Spleen (tissue), 11 donors: ENCODE measurements around the gene SPATA7. TPM values are rescaled to one million over a fixed set of nuclear protein-coding genes. Genes with fewer than 3 reads are reported as not detected.

Experiments
- DNase-seq: peaks from one replicate; pipeline ENCODE4 v3.0.0-alpha.2; 2020
- H3K27ac ChIP-seq, 8 donors: fragments of 200-600 bp; sonication (generic) in 7 of 8; 1 replicate in 4 of 8; 2 replicates in 4 of 8; pipeline versions ENCODE4 v1.5.0 to v1.8.0; 2016 to 2021; ENCODE audit warnings: inconsistent platforms in 4 of 8, mild to moderate bottlenecking in 4 of 8, moderate library complexity in 1 of 8
- H3K27me3 ChIP-seq, 7 donors: fragments of 200-600 bp; sonication (generic) in 6 of 7; replicated peaks in 1 of 7; 1 replicate in 4 of 7; 2 replicates in 3 of 7; pipeline versions ENCODE4 v1.5.0 to v1.8.0; 2016 to 2021; ENCODE audit warnings: inconsistent platforms in 3 of 7, mild to moderate bottlenecking in 1 of 7
- H3K36me3 ChIP-seq, 6 donors: fragments of 200-600 bp; sonication (generic) in 5 of 6; 1 replicate in 4 of 6; 2 replicates in 2 of 6; pipeline versions ENCODE4 v1.5.0 to v1.8.0; 2016 to 2021; ENCODE audit warnings: inconsistent platforms in 2 of 6
- H3K4me1 ChIP-seq, 6 donors: fragments of 200-600 bp; sonication (generic) in 5 of 6; 1 replicate in 3 of 6; 2 replicates in 3 of 6; pipeline versions ENCODE4 v1.5.0 to v1.8.0; 2016 to 2021; ENCODE audit warnings: inconsistent platforms in 3 of 6
- H3K4me3 ChIP-seq, 8 donors: fragments of 200-600 bp; sonication (generic) in 7 of 8; 1 replicate in 4 of 8; 2 replicates in 4 of 8; pipeline versions ENCODE4 v1.5.0 to v1.8.0; 2016 to 2021; ENCODE audit warnings: inconsistent platforms in 4 of 8, mild to moderate bottlenecking in 4 of 8, moderate library complexity in 2 of 8
- H3K9me3 ChIP-seq, 8 donors: fragments of 200-600 bp; sonication (generic) in 7 of 8; 1 replicate in 4 of 8; 2 replicates in 4 of 8; pipeline versions ENCODE4 v1.5.0 to v1.8.0; 2016 to 2021; ENCODE audit warnings: inconsistent platforms in 4 of 8
- POLR2A ChIP-seq, 3 donors: fragments of 450-650 bp; IDR thresholded peaks; one replicate each; pipeline ENCODE4 v1.5.1; 2017; ENCODE audit warnings: antibody characterized with exemption in 3 of 3, mild to moderate bottlenecking in 1 of 3
- POLR2AphosphoS5 ChIP-seq, 3 donors: sonication (generic); formaldehyde crosslinking; IDR thresholded peaks; one replicate each; pipeline ENCODE4 v1.5.1; 2017; ENCODE audit warnings: antibody characterized with exemption in 3 of 3
- WGBS, 5 donors: extraction: QIAGEN DNeasy Blood & Tissue Kit in 3 of 5; methylation state at CpG; one replicate each; pipeline versions ENCODE4 v1.1.5 to v1.1.7; 2013 to 2018; 5-methylcytosine and 5-hydroxymethylcytosine counted together
- intact Hi-C: fragments of 100-400 bp; cut with DNase I; formaldehyde crosslinking; loops from one replicate; pipeline ENCODE4 v1.15.0; 2023; ENCODE audit warnings: low total_unique reads
- polyA plus RNA-seq, 3 donors: library from polyadenylated mRNA; stranded (reverse); fragments of 200-250 nt; gene quantifications; one replicate each; pipeline ENCODE4 v1.2.1, GENCODE V29; 2013
- total RNA-seq, 7 donors: library from RNA; depleted of rRNA in 3 of 7; stranded (reverse); fragments of >200 nt in 3 of 7; fragmentation: NEBNext Ultra II Directional in 4 of 7; extraction: Animal tissue kit (Norgen Biotek cat#: 25700) in 4 of 7; gene quantifications; one replicate each; pipeline versions ENCODE4 v1.1.0 to v1.2.1, GENCODE V29; 2016 to 2021
- TF ChIP-seq, protein P1 (sequence below), 11 experiments: fragments of 200-600 bp in 7 of 11; fragments of 450-650 bp in 4 of 11; sonication (generic) in 4 of 11; IDR thresholded peaks in 8 of 11; conservative IDR thresholded peaks in 3 of 11; 1 replicate in 7 of 11; 2 replicates in 4 of 11; pipeline versions ENCODE4 v1.4.0 to v1.8.0; 2016 to 2021; ENCODE audit warnings: antibody characterized with exemption in 11 of 11, inconsistent platforms in 4 of 11, mild to moderate bottlenecking in 1 of 11
- donor health status: healthy with polysubstance abuse.
- donor health status: DM: no; HTN: no; CAD: no; lungs with moderate emphysema.
- donor health status: DM: no; HTN: no; CAD: no.
- donor health status: Bipolar disorder and iron deficiency.
- donor health status: healthy.
- donor health status: DM: no; HTN: no; CAD: no.
- donor health status: DM: yes; HTN: yes; CAD: no.

SPATA7 gene
- total and polyA plus RNA-seq, 10 donors = 2.8 to 18.7 (median 6.3) TPM

DNA sequence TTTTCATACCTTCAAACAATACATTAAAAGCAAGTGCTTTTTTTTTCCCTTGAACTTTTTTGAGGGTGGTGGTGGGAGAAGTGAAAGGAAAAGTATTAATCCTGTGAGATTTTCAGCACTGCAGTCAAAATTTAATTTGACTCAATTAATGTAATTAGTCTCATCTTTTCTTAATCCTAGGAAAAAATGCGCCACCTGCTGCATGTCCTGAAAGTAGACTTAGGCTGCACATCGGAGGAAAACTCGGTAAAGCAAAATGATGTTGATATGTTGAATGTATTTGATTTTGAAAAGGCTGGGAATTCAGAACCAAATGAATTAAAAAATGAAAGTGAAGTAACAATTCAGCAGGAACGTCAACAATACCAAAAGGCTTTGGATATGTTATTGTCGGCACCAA is 52.2 kb downstream of the SPATA7 start:
- no peaks in the 10 kb centered on the region for H3K4me1 ChIP-seq
- WGBS, 5 donors = 91 to 97% (median 94%) methylated on average over 5 of the region's 5 CpGs
- intact Hi-C loops = no loop called here
- no peaks in the 10 kb centered on the region for H3K27me3 ChIP-seq
- peaks cover 0 to 52% (median 0%) of the 10 kb centered on the region in 6 donors for H3K36me3 ChIP-seq
- DNase-seq = no peak
- TF ChIP-seq POLR2AphosphoS5 (IDR thresholded peaks at IDR 0.05) = no peak
- no peak for TF ChIP-seq POLR2A (IDR thresholded peaks at IDR 0.05)
- TF ChIP-seq, protein P1, sequence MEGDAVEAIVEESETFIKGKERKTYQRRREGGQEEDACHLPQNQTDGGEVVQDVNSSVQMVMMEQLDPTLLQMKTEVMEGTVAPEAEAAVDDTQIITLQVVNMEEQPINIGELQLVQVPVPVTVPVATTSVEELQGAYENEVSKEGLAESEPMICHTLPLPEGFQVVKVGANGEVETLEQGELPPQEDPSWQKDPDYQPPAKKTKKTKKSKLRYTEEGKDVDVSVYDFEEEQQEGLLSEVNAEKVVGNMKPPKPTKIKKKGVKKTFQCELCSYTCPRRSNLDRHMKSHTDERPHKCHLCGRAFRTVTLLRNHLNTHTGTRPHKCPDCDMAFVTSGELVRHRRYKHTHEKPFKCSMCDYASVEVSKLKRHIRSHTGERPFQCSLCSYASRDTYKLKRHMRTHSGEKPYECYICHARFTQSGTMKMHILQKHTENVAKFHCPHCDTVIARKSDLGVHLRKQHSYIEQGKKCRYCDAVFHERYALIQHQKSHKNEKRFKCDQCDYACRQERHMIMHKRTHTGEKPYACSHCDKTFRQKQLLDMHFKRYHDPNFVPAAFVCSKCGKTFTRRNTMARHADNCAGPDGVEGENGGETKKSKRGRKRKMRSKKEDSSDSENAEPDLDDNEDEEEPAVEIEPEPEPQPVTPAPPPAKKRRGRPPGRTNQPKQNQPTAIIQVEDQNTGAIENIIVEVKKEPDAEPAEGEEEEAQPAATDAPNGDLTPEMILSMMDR (IDR thresholded peaks at IDR 0.05 in 8 of 11, conservative IDR thresholded peaks at IDR 0.05 in 3 of 11) = no peak
- no peaks in the 10 kb centered on the region for H3K9me3 ChIP-seq
- H3K27ac ChIP-seq = no peak overlapping the region
- H3K4me3 ChIP-seq = no peak overlapping the region

DNA sequence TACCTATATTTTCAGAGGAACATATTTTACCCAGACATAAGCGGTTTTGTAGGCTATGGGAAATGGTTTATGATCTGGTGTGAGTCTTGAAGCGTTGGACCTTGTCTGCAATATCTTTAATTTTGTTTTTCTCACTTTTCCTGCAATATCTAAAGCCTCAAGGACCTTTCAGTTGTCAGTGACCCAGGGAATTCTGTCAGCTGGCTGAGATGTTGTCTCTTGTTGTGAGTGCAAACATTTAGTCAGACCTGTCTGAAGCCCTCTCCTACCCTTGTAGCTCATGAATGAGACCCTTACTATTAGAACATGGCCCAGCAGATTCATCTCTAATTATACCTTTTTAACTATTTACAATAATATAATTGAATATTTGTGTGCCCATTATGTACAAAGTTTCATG is 53.6 kb downstream of the SPATA7 start:
- no peak overlapping the region for H3K4me3 ChIP-seq
- 86 to 96% (median 89%) methylated on average over 2 of the region's 2 CpGs for WGBS, 5 donors
- H3K27ac ChIP-seq = no peak overlapping the region
- H3K27me3 ChIP-seq = no peaks in the 10 kb centered on the region
- H3K4me1 ChIP-seq = no peaks in the 10 kb centered on the region
- intact Hi-C loops = no loop called here
- TF ChIP-seq, protein P1 (IDR thresholded peaks at IDR 0.05 in 8 of 11, conservative IDR thresholded peaks at IDR 0.05 in 3 of 11) = no peak
- no peak for TF ChIP-seq POLR2AphosphoS5 (IDR thresholded peaks at IDR 0.05)
- no peak for TF ChIP-seq POLR2A (IDR thresholded peaks at IDR 0.05)
- no peaks in the 10 kb centered on the region for H3K9me3 ChIP-seq
- DNase-seq = no peak
- peaks cover 0 to 52% (median 0%) of the 10 kb centered on the region in 6 donors for H3K36me3 ChIP-seq

DNA sequence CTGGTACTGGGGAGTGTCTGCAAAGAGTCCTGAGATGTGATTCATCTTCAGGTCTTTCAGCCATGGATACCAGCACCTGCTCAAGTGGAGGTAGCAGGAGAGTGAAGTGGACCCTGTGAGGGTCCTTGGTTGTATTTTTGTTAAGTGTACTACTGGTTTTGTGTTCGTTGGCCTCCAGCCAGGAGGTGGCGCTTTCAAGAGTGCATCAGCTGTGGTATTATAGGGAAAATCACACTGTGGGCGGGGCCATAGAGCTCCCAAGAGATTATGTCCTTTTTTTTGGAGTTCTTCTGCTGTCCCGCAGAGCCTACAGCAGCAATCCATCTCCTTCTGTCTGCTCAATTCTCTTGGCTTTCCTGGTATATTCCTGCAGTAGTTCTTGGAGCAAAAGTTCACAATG is 66.8 kb downstream of the SPATA7 start:
- peaks cover 0 to 25% (median 18%) of the 10 kb centered on the region in 8 donors for H3K9me3 ChIP-seq
- H3K4me3 ChIP-seq = no peak overlapping the region
- H3K27ac ChIP-seq = no peak overlapping the region
- intact Hi-C loops = no loop called here
- H3K4me1 ChIP-seq = no peaks in the 10 kb centered on the region
- WGBS, 5 donors = 91 to 99% (median 93%) methylated on average over 4 of the region's 4 CpGs
- peaks cover 0 to 45% (median 2%) of the 10 kb centered on the region in 6 donors for H3K36me3 ChIP-seq
- TF ChIP-seq POLR2A (IDR thresholded peaks at IDR 0.05) (no peak), POLR2AphosphoS5 (IDR thresholded peaks at IDR 0.05) (no peak)
- TF ChIP-seq, protein P1 (IDR thresholded peaks at IDR 0.05 in 8 of 11, conservative IDR thresholded peaks at IDR 0.05 in 3 of 11) = no peak
- DNase-seq = no peak
- no peaks in the 10 kb centered on the region for H3K27me3 ChIP-seq

DNA sequence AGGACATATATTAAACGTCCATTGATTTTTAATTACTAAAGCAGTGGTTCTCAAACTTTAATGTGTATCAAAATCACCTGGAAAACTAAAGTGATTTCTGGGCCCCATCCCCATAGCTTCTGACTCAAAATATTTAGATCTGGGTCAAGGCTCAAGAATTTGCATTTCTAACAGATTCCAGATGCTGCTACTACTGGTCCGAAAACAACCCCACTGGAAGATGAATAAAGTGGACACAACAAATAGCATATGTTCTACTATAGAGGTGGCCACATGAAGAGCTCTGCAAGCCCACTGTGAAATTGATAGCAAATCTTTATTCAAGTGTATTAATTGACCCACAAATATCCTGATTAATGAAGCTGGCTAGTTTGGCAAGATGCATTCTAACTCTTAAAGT is 69.4 kb downstream of the SPATA7 start:
- peaks cover 0 to 38% (median 25%) of the 10 kb centered on the region in 8 donors for H3K9me3 ChIP-seq
- H3K4me3 ChIP-seq = no peak overlapping the region
- no peak for DNase-seq
- H3K27me3 ChIP-seq = no peaks in the 10 kb centered on the region
- intact Hi-C loops = no loop called here
- 86 to 98% (median 96%) methylated on average over 2 of the region's 2 CpGs for WGBS, 5 donors
- no peak overlapping the region for H3K27ac ChIP-seq
- H3K4me1 ChIP-seq = no peaks in the 10 kb centered on the region
- peaks cover 0 to 41% (median 2%) of the 10 kb centered on the region in 6 donors for H3K36me3 ChIP-seq
- TF ChIP-seq POLR2A (IDR thresholded peaks at IDR 0.05) (no peak), POLR2AphosphoS5 (IDR thresholded peaks at IDR 0.05) (no peak)
- TF ChIP-seq, protein P1 (IDR thresholded peaks at IDR 0.05 in 8 of 11, conservative IDR thresholded peaks at IDR 0.05 in 3 of 11) = no peak
